Stimulated activated CD8-positive, alpha-beta memory T cell treated with anti-CD3 and anti-CD28 coated beads, Interleukin-12 subunit alpha, Interleukin-12 subunit beta, amount 100 ng/mL, for 1 hour (primary cell): Measurements from ENCODE around the gene BMPER.

ENCODE experiments used
- DNase-seq: peaks from one replicate; pipeline ENCODE4 v3.0.0-alpha.2; 2020; ENCODE audit warnings: low read depth

The BMPER gene

GRCh38 chr7:33970536-33970935 is 65.2 kb downstream of the BMPER start:
- DNase-seq, result no peak

- no peak for DNase-seq
Measured at GRCh38 chr7:33971106-33971505, 65.8 kb downstream of the BMPER start.

GRCh38 chr7:33973231-33974015 is 68.1 kb downstream of the BMPER start:
- no peak for DNase-seq

- no peak for DNase-seq
Measured at GRCh38 chr7:33979300-33979806, 74.0 kb downstream of the BMPER start.

- DNase-seq, result no peak
Measured at GRCh38 chr7:33979807-33980355, 74.5 kb downstream of the BMPER start.

GRCh38 chr7:33981226-33981625 is 75.9 kb downstream of the BMPER start:
- DNase-seq, result no peak

GRCh38 chr7:33981671-33982424 is 76.5 kb downstream of the BMPER start:
- no peak for DNase-seq

- DNase-seq, result no peak
Measured at GRCh38 chr7:33982425-33982786, 77.1 kb downstream of the BMPER start.

- no peak for DNase-seq
Measured at GRCh38 chr7:33986451-33986850, 81.1 kb downstream of the BMPER start.

GRCh38 chr7:33986951-33987947 is 81.9 kb downstream of the BMPER start:
- no peak for DNase-seq

GRCh38 chr7:33996899-33997298 is 91.6 kb downstream of the BMPER start:
- no peak for DNase-seq

- DNase-seq, result no peak
Measured at GRCh38 chr7:33998476-33998875, 93.1 kb downstream of the BMPER start.

GRCh38 chr7:34011017-34011695 is 105.8 kb downstream of the BMPER start:
- DNase-seq, result no peak

- DNase-seq, result no peak
Measured at GRCh38 chr7:34011696-34012095, 106.4 kb downstream of the BMPER start.

- DNase-seq, result no peak
Measured at GRCh38 chr7:34013421-34013820, 108.1 kb downstream of the BMPER start.

- DNase-seq, result no peak
Measured at GRCh38 chr7:34015651-34016050, 110.3 kb downstream of the BMPER start.

- DNase-seq, result no peak
Measured at GRCh38 chr7:34016876-34017275, 111.5 kb downstream of the BMPER start.

GRCh38 chr7:34019301-34019790 is 114.0 kb downstream of the BMPER start:
- DNase-seq, result no peak

GRCh38 chr7:34022626-34023025 is 117.3 kb downstream of the BMPER start:
- no peak for DNase-seq

- DNase-seq, result no peak
Measured at GRCh38 chr7:34025600-34025999, 120.3 kb downstream of the BMPER start.
